K562 (cell line): ENCODE measurements around the gene PPP1R37. TPM values are rescaled to one million over a fixed set of nuclear protein-coding genes. Genes with fewer than 3 reads are reported as not detected.

Experiments
- ATAC-seq: fragments of 200-7000 bp; cut with Tn5 transposase; 3 replicates; pipeline ENCODE4 v1.9.1; 2020; ENCODE audit warnings: moderate library complexity
- BruUV-seq: library from RNA; stranded (reverse); fragments of 400-500 nt; replicated peaks from 2 replicates; lab custom pipeline; 2021; lab: Mats Ljungman, UMichigan
- CTCF ChIA-PET: fragments of 300-600 bp; formaldehyde crosslinking; extraction: SDS; loops from one replicate; lab custom pipeline; 2021; ENCODE audit warnings: low intra/inter-chr PET ratio; lab: Yijun Ruan, JAX
- POLR2A ChIA-PET: fragments of 300-600, 350-650 bp; sonication (Branson Sonifier 250); formaldehyde crosslinking; extraction: SDS; loops from one replicate; lab custom pipeline; 2021; ENCODE audit warnings: antibody characterized with exemption, inconsistent platforms; lab: Yijun Ruan, JAX
- DNase-seq, 4 experiments: peaks; one replicate each; pipeline versions ENCODE4 v3.0.0 to v3.0.0-alpha.2; 2011 to 2018; ENCODE audit warnings: low spot score in 3 of 4, mixed read lengths in 3 of 4; ENCODE audit errors: extremely low read depth in 1 of 4
- FAIRE-seq: peaks from 2 replicates; lab custom pipeline; 2011; peaks lifted over from hg19 to GRCh38; lab: Jason Lieb, UNC
- H2AFZ ChIP-seq: 2 replicates; pipeline ENCODE4 v1.6.0; 2011; ENCODE audit warnings: low read depth, low read length, control low read depth, inconsistent platforms
- H3K27ac ChIP-seq: fragments of 200-600 bp; 3 replicates; pipeline ENCODE4 v1.8.0; 2011; ENCODE audit warnings: low read depth, mild to moderate bottlenecking, control low read depth, inconsistent platforms, low read length, moderate library complexity, mixed read lengths; ENCODE audit errors: extremely low read depth
- H3K27me3 ChIP-seq, 2 experiments: fragments of 300-600 bp in 1 of 2; 2 replicates in 1 of 2; 3 replicates in 1 of 2; pipeline versions ENCODE4 v1.6.0 to v1.8.0; 2011; ENCODE audit warnings: inconsistent platforms in 2 of 2, low read length in 2 of 2, mild to moderate bottlenecking in 1 of 2, mixed read lengths in 1 of 2, moderate library complexity in 1 of 2; ENCODE audit not compliant: control insufficient read depth in 2 of 2, insufficient read depth in 2 of 2
- H3K36me3 ChIP-seq: fragments of 300-600 bp; 3 replicates; pipeline ENCODE4 v1.8.0; 2011; ENCODE audit warnings: mild to moderate bottlenecking, low read length, inconsistent platforms; ENCODE audit not compliant: control insufficient read depth, insufficient read depth
- H3K4me1 ChIP-seq, 2 experiments: fragments of 200-600 bp in 1 of 2; replicated peaks in 1 of 2; 2 replicates in 1 of 2; 3 replicates in 1 of 2; pipeline versions ENCODE4 v1.5.1 to v1.8.0; 2011; ENCODE audit warnings: inconsistent platforms in 2 of 2, low read length in 2 of 2, mild to moderate bottlenecking in 1 of 2, mixed read lengths in 1 of 2, moderate library complexity in 1 of 2; ENCODE audit not compliant: control insufficient read depth in 2 of 2, insufficient read depth in 2 of 2
- H3K4me2 ChIP-seq: 2 replicates; pipeline ENCODE4 v1.6.1; 2011; ENCODE audit warnings: low read length, control low read depth, inconsistent platforms, mixed read lengths; ENCODE audit not compliant: insufficient read depth
- H3K4me3 ChIP-seq: fragments of 200-600 bp; sonication (generic), shearing (Covaris generic); 2 replicates; pipeline ENCODE4 v1.5.1; 2016; ENCODE audit warnings: control low read depth, inconsistent platforms
- H3K79me2 ChIP-seq: fragments of 200-600 bp; 3 replicates; pipeline ENCODE4 v1.8.0; 2011; ENCODE audit warnings: low read length, inconsistent platforms; ENCODE audit not compliant: control insufficient read depth, insufficient read depth
- H3K9ac ChIP-seq, 2 experiments: 2 replicates each; pipeline versions ENCODE4 v1.6.0 to v1.6.1; 2011; ENCODE audit warnings: low read depth in 2 of 2, low read length in 2 of 2, control low read depth in 1 of 2, inconsistent platforms in 1 of 2, mild to moderate bottlenecking in 1 of 2, mixed read lengths in 1 of 2; ENCODE audit not compliant: insufficient read depth in 1 of 2
- H3K9me1 ChIP-seq: one replicate; pipeline ENCODE4 v1.6.0; 2011; ENCODE audit warnings: inconsistent platforms, mild to moderate bottlenecking, low read length, moderate library complexity; ENCODE audit not compliant: control insufficient read depth, insufficient read depth
- H3K9me3 ChIP-seq: replicated peaks from 2 replicates; pipeline ENCODE4 v1.5.1; 2011; ENCODE audit warnings: low read depth, low read length, inconsistent platforms; ENCODE audit not compliant: control insufficient read depth, insufficient read depth
- H4K20me1 ChIP-seq: replicated peaks from 2 replicates; pipeline ENCODE4 v1.6.1; 2011; ENCODE audit warnings: low read length, inconsistent platforms, mixed read lengths; ENCODE audit not compliant: control insufficient read depth, insufficient read depth
- BCOR ChIP-seq: fragments of 450-650 bp; IDR thresholded peaks from 2 replicates; pipeline ENCODE4 v1.6.1; 2016
- CBFA2T3 ChIP-seq: fragments of 450-650 bp; IDR thresholded peaks from 2 replicates; pipeline ENCODE4 v1.6.1; 2017
- CBX2 ChIP-seq: fragments of 200-600 bp; sonication (generic); IDR thresholded peaks from one replicate; pipeline ENCODE4 v1.6.1; 2012; ENCODE audit warnings: mild to moderate bottlenecking, low read length, inconsistent platforms; ENCODE audit not compliant: insufficient read depth, poor library complexity, severe bottlenecking
- CEBPB ChIP-seq: fragments of 450-650 bp; IDR thresholded peaks from 2 replicates; pipeline ENCODE4 v1.6.1; 2016; ENCODE audit warnings: missing genetic modification characterization, missing compliant biosample characterization
- CEBPG ChIP-seq, 3 experiments: fragments of 200-800 bp in 1 of 3; sonication (Bioruptor generic) in 1 of 3; sonication (generic) in 1 of 3; formaldehyde crosslinking in 1 of 3; IDR thresholded peaks in 2 of 3; conservative IDR thresholded peaks in 1 of 3; 2 replicates each; pipeline versions ENCODE4 v1.6.1 to v1.8.0; 2016 to 2022; ENCODE audit warnings: missing compliant biosample characterization in 2 of 3, missing genetic modification characterization in 2 of 3, mild to moderate bottlenecking in 1 of 3, missing genetic modification reagents in 1 of 3
- CHD4 ChIP-seq: fragments of 200-600 bp; sonication (generic); IDR thresholded peaks from 3 replicates; pipeline ENCODE4 v1.6.1; 2012; ENCODE audit warnings: low read depth, mild to moderate bottlenecking, mixed read lengths, low read length, inconsistent platforms; ENCODE audit not compliant: insufficient read depth, insufficient replicate concordance, poor library complexity, severe bottlenecking
- EGR1 ChIP-seq: fragments of 450-650 bp; conservative IDR thresholded peaks from 2 replicates; pipeline ENCODE4 v1.6.1; 2017; ENCODE audit warnings: mild to moderate bottlenecking
- HDAC2 ChIP-seq: fragments of 450-650 bp; IDR thresholded peaks from 2 replicates; pipeline ENCODE4 v1.6.1; 2016; ENCODE audit warnings: mild to moderate bottlenecking
- KDM1A ChIP-seq, 2 experiments: fragments of 450-650 bp; IDR thresholded peaks; 2 replicates each; pipeline ENCODE4 v1.6.1; 2016; ENCODE audit warnings: mild to moderate bottlenecking in 2 of 2
- SRSF7 ChIP-seq: fragments of 200-400 bp; formaldehyde crosslinking; optimal IDR thresholded peaks from 2 replicates; pipeline ENCODE3; 2017; ENCODE audit warnings: mild to moderate bottlenecking, low read depth, low read length
- TRIM24 ChIP-seq, 2 experiments: fragments of 450-650 bp; IDR thresholded peaks; 2 replicates each; pipeline ENCODE4 v1.6.1; 2016
- ZNF75A ChIP-seq: fragments of 450-650 bp; formaldehyde crosslinking; IDR thresholded peaks from 2 replicates; pipeline ENCODE4 v1.4.0; 2020; ENCODE audit warnings: mild to moderate bottlenecking
- ZNF766 ChIP-seq: fragments of 200-800 bp; sonication (Bioruptor generic); conservative IDR thresholded peaks from 2 replicates; pipeline ENCODE4 v1.6.1; 2016; ENCODE audit warnings: missing genetic modification characterization, missing compliant biosample characterization
- WGBS: fragments of 100-300 bp; shearing (Covaris generic); methylation state at CpG from one replicate; pipeline ENCODE4 v1.1.6; 2016; ENCODE audit warnings: low coverage, mixed read lengths; ENCODE audit not compliant: insufficient coverage; ENCODE audit errors: missing lambda C conversion rate; 5-methylcytosine and 5-hydroxymethylcytosine counted together
- in situ Hi-C: fragments of 300-500 bp; cut with MboI; formaldehyde crosslinking; loops from 4 replicates; pipeline ENCODE4 v1.15.0; 2018; ENCODE audit warnings: inconsistent platforms, mixed read lengths
- intact Hi-C: fragments of 100-400 bp; cut with micrococcal nuclease; formaldehyde crosslinking; loops from 2 replicates; pipeline ENCODE4 v1.14.2; 2022
- polyA plus RNA-seq, 8 experiments: library from polyadenylated mRNA; depleted of rRNA in 4 of 8; stranded (reverse) in 5 of 8; unstranded in 3 of 8; fragments of >200 nt; fragmentation: Nextera tagmentation in 2 of 8; fragmentation: Illumina TruSeq in 1 of 8; extraction: Ambion mirVana in 2 of 8; extraction: Trizol in 1 of 8; gene quantifications; 2 replicates each; pipeline versions ENCODE4 v1.2.1 to v1.2.3, GENCODE V29; 2011 to 2014; ENCODE audit warnings: inconsistent platforms in 1 of 8, missing spikeins in 1 of 8
- total RNA-seq, 7 experiments: library from RNA; depleted of rRNA in 6 of 7; stranded (reverse); fragments of >200 nt in 6 of 7; fragmentation: Illumina TruSeq in 2 of 7; extraction: Trizol in 2 of 7; gene quantifications; 2 replicates each; pipeline versions ENCODE4 v1.2.1 to v1.2.3, GENCODE V29; 2011 to 2021; ENCODE audit warnings: low replicate concordance in 1 of 7
- TF ChIP-seq, protein P1 (sequence below): sonication (generic); formaldehyde crosslinking; IDR thresholded peaks from 2 replicates; pipeline ENCODE4 v1.8.0; 2023; ENCODE audit warnings: missing genetic modification reagents, mild to moderate bottlenecking, borderline replicate concordance

Gene PPP1R37
- total and polyA plus RNA-seq, 9 of the 15 experiments (the other 6 are each of a cell fraction or from before 2014, with no cell fraction given), result 0.04 to 20.3 (median 7.3) TPM

DNA sequence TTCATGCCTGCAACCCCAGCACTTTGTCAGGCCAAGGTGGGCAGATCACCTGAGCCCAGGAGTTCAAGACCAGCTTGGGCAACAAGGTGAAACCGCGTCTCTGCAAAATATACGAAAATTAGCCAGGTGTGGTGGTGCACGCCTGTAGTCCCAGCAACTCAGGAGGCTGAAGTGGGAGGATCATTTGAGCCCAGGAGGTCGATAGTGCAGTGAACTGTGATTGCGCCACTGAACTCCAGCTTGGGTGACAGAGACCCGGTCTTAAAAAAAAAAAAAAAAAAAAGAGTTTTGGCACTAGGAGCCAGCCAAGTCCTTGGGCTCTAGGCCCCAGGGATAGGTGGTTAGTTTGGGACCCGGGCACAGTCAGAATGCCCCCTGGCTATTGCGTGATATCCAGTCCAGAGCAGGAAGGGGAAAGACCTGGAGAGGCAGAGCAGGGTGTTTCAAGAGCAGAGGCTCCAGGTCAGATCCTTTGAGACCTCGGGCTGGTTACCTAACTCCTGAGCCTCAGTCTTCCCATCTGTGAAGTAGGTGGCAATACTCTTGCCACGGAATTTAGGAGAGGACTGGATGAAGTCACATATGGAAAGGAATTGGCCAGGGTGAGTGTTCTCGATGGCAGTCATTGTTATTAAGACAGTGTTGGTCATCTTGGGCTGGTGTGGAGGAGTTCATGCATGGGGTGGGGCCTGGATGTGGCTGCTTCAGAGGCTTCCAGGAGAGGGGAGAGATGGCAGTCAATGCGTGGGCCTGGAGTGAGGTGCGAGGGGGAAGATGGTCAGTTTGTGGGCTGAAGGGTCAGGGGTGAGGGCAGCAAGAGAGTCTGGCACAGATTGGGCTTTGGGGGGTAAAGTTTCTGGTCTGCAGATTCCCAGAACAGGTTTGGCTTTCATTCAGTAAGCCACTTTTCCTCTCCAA is 2.8 kb downstream of the PPP1R37 start:
- in situ Hi-C loops, result no loop called here
- POLR2A ChIA-PET, result interaction anchor here (0.7 kb wide), 1 partner anchor 27 kb away, joined by 3 read pairs; no protein-coding TSS in a partner anchor

More for the DNA sequence above, 2.8 kb downstream of the PPP1R37 start:
- Histone ChIP-seq H3K4me1 (peaks cover 48 to 84% of the 10 kb centered on the region in 2 experiments), H4K20me1 (peaks cover 51% of the 10 kb centered on the region), H3K9ac (peak overlapping the region in 1 of 2 experiments; percentile 56; a peak in 1 of 4 replicates), H3K9me1 (peaks cover 12% of the 10 kb centered on the region), H3K4me3 (no peak overlapping the region), H3K27ac (peak overlapping the region; percentile 15; the same call in 1 of the 3 replicates), H3K79me2 (peaks cover 83% of the 10 kb centered on the region), H2AFZ (no peak overlapping the region), H3K36me3 (peaks cover 74% of the 10 kb centered on the region; the same call in 2 of the 3 replicates), H3K4me2 (0 out of 2 replicates have a peak overlapping the region, but pooled peaks have one; percentile 1), H3K9me3 (no peaks in the 10 kb centered on the region), H3K27me3 (no peaks in the 10 kb centered on the region)
- ATAC-seq (no peak), FAIRE-seq (no peak), DNase-seq (no peak)
- CTCF ChIA-PET, result no interaction called here
- 66% methylated on average over 13 of the region's 14 CpGs for WGBS
- BruUV-seq, result no TSS peak
- intact Hi-C loops, result no loop called here
- TF ChIP-seq HDAC2 (peak; percentile 52; the same call in 1 of the 2 replicates), SRSF7 (no peak), CBX2 (no peak), EGR1 (peak; percentile 68), CEBPB (tag) (peak; percentile 75), CHD4 (peak; percentile 29), CBFA2T3 (0 out of 2 replicates have a peak, but pooled peaks have one; percentile 5), KDM1A (IDR thresholded peaks at IDR 0.05) (peak in 1 of 2 experiments; percentile 79; a peak in 3 of 4 replicates), ZNF75A (CRISPR knock-in tag) (no peak), BCOR (peak; percentile 91), CEBPG (CRISPR knock-in tag; IDR thresholded peaks at IDR 0.05) (0 out of 2 replicates have a peak, but pooled peaks have one; percentile 10), CEBPG (tag; conservative IDR thresholded peaks at IDR 0.05 in 1 of 2, IDR thresholded peaks at IDR 0.05 in 1 of 2) (no peak), TRIM24 (IDR thresholded peaks at IDR 0.05) (no peak), ZNF766 (CRISPR knock-in tag) (no peak)
- TF ChIP-seq, protein P1, sequence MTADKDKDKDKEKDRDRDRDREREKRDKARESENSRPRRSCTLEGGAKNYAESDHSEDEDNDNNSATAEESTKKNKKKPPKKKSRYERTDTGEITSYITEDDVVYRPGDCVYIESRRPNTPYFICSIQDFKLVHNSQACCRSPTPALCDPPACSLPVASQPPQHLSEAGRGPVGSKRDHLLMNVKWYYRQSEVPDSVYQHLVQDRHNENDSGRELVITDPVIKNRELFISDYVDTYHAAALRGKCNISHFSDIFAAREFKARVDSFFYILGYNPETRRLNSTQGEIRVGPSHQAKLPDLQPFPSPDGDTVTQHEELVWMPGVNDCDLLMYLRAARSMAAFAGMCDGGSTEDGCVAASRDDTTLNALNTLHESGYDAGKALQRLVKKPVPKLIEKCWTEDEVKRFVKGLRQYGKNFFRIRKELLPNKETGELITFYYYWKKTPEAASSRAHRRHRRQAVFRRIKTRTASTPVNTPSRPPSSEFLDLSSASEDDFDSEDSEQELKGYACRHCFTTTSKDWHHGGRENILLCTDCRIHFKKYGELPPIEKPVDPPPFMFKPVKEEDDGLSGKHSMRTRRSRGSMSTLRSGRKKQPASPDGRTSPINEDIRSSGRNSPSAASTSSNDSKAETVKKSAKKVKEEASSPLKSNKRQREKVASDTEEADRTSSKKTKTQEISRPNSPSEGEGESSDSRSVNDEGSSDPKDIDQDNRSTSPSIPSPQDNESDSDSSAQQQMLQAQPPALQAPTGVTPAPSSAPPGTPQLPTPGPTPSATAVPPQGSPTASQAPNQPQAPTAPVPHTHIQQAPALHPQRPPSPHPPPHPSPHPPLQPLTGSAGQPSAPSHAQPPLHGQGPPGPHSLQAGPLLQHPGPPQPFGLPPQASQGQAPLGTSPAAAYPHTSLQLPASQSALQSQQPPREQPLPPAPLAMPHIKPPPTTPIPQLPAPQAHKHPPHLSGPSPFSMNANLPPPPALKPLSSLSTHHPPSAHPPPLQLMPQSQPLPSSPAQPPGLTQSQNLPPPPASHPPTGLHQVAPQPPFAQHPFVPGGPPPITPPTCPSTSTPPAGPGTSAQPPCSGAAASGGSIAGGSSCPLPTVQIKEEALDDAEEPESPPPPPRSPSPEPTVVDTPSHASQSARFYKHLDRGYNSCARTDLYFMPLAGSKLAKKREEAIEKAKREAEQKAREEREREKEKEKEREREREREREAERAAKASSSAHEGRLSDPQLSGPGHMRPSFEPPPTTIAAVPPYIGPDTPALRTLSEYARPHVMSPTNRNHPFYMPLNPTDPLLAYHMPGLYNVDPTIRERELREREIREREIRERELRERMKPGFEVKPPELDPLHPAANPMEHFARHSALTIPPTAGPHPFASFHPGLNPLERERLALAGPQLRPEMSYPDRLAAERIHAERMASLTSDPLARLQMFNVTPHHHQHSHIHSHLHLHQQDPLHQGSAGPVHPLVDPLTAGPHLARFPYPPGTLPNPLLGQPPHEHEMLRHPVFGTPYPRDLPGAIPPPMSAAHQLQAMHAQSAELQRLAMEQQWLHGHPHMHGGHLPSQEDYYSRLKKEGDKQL (CRISPR knock-in tag), result no peak
